Prostate gland (tissue), 2 donors: Measurements from ENCODE around the gene SLC17A2. TPM values are rescaled to one million over a fixed set of nuclear protein-coding genes. Genes with fewer than 3 reads are reported as not detected.

Experiments
- DNase-seq: peaks from one replicate; pipeline ENCODE4 v3.0.0-alpha.2; 2019; ENCODE audit warnings: low spot score
- H3K27ac ChIP-seq, 2 donors: fragments of 200-600 bp; sonication (generic); 2 replicates each; pipeline ENCODE4 v1.5.1; 2017 to 2019
- H3K27me3 ChIP-seq: fragments of 200-600 bp; sonication (generic); replicated peaks from 2 replicates; pipeline ENCODE4 v1.5.1; 2019; ENCODE audit not compliant: insufficient read depth
- H3K36me3 ChIP-seq, 2 donors: fragments of 200-600 bp; sonication (generic); 1 replicate in 1 of 2; 2 replicates in 1 of 2; pipeline versions ENCODE4 v1.5.1 to v1.8.1; 2017 to 2019
- H3K4me1 ChIP-seq: fragments of 200-600 bp; sonication (generic); replicated peaks from 2 replicates; pipeline ENCODE4 v1.5.1; 2019
- H3K4me3 ChIP-seq, 2 donors: fragments of 200-600 bp; sonication (generic); 2 replicates each; pipeline ENCODE4 v1.5.1; 2017 to 2019
- H3K9me3 ChIP-seq: fragments of 200-600 bp; sonication (generic); 2 replicates; pipeline ENCODE4 v1.5.1; 2017
- POLR2A ChIP-seq: fragments of 450-650 bp; IDR thresholded peaks from one replicate; pipeline ENCODE4 v1.6.1; 2016; ENCODE audit warnings: antibody characterized with exemption, mild to moderate bottlenecking
- POLR2AphosphoS5 ChIP-seq: sonication (generic); formaldehyde crosslinking; IDR thresholded peaks from one replicate; pipeline ENCODE4 v1.6.1; 2017; ENCODE audit warnings: antibody characterized with exemption
- WGBS: methylation state at CpG from one replicate; pipeline ENCODE4 v1.1.5; 2018; 5-methylcytosine and 5-hydroxymethylcytosine counted together
- intact Hi-C: fragments of 100-400 bp; cut with DNase I; formaldehyde crosslinking; loops from one replicate; pipeline ENCODE4 v1.14.2; 2022
- total RNA-seq, 2 donors: library from RNA; depleted of rRNA; stranded (reverse); fragments of >200 nt; gene quantifications; one replicate each; pipeline ENCODE4 v1.1.0, GENCODE V29; 2016
- TF ChIP-seq, protein P1 (sequence below), 4 experiments: fragments of 200-600 bp in 2 of 4; fragments of 450-650 bp in 2 of 4; sonication (generic) in 2 of 4; IDR thresholded peaks; 1 replicate in 3 of 4; 2 replicates in 1 of 4; pipeline ENCODE4 v1.5.1; 2016 to 2019; ENCODE audit warnings: antibody characterized with exemption in 4 of 4, mild to moderate bottlenecking in 2 of 4, moderate library complexity in 2 of 4

SLC17A2 gene
- total RNA-seq, 2 donors from 2014 or later, result not detected

DNA sequence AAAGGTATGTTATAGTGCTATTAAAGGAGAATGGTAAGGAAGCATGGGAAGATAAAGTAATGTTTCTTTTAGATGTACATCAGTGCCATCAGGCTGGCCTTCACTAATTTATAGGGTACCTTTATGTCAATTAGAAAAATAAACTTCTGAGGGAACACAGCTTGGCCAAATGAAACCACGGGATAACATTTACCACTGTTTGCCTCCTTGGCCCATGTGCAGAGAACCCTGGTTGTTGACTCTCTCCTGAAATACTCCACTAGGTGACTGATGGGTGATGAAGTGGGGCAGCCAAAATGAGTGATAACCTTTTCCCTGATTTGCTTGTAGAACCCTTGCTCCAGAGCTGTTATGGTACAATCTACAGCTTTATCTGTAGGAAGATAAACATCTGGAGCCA is 41.6 kb upstream of the SLC17A2 start:
- no peak overlapping the region for H3K4me3 ChIP-seq
- peaks cover 3% of the 10 kb centered on the region for H3K4me1 ChIP-seq
- no peaks in the 10 kb centered on the region for H3K36me3 ChIP-seq
- H3K9me3 ChIP-seq, result no peaks in the 10 kb centered on the region
- intact Hi-C loops, result no loop called here
- WGBS, result 22% methylated on average over 1 of the region's 1 CpG
- H3K27me3 ChIP-seq, result no peaks in the 10 kb centered on the region
- H3K27ac ChIP-seq, result peak overlapping the region; percentile 55 to 58
- TF ChIP-seq POLR2AphosphoS5, result peak; percentile 80
- TF ChIP-seq, protein P1, sequence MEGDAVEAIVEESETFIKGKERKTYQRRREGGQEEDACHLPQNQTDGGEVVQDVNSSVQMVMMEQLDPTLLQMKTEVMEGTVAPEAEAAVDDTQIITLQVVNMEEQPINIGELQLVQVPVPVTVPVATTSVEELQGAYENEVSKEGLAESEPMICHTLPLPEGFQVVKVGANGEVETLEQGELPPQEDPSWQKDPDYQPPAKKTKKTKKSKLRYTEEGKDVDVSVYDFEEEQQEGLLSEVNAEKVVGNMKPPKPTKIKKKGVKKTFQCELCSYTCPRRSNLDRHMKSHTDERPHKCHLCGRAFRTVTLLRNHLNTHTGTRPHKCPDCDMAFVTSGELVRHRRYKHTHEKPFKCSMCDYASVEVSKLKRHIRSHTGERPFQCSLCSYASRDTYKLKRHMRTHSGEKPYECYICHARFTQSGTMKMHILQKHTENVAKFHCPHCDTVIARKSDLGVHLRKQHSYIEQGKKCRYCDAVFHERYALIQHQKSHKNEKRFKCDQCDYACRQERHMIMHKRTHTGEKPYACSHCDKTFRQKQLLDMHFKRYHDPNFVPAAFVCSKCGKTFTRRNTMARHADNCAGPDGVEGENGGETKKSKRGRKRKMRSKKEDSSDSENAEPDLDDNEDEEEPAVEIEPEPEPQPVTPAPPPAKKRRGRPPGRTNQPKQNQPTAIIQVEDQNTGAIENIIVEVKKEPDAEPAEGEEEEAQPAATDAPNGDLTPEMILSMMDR (IDR thresholded peaks at IDR 0.05), result peak in 1 of 4 experiments; percentile 3
- TF ChIP-seq POLR2A, result no peak
- DNase-seq, result peak; percentile 64

GRCh38 chr6:25971187-25971821 is 40.8 kb upstream of the SLC17A2 start:
- H3K36me3 ChIP-seq, result no peaks in the 10 kb centered on the region
- no peaks in the 10 kb centered on the region for H3K27me3 ChIP-seq
- no peaks in the 10 kb centered on the region for H3K9me3 ChIP-seq
- no peak for DNase-seq
- H3K27ac ChIP-seq, result peak overlapping the region; percentile 55 to 58
- no peak overlapping the region for H3K4me3 ChIP-seq
- WGBS, result 89% methylated on average over 1 of the region's 1 CpG
- intact Hi-C loops, result no loop called here
- H3K4me1 ChIP-seq, result peaks cover 3% of the 10 kb centered on the region
- TF ChIP-seq POLR2A (no peak), POLR2AphosphoS5 (peak; percentile 47)
- TF ChIP-seq, protein P1 (IDR thresholded peaks at IDR 0.05), result peak in 1 of 4 experiments; percentile 5

DNA sequence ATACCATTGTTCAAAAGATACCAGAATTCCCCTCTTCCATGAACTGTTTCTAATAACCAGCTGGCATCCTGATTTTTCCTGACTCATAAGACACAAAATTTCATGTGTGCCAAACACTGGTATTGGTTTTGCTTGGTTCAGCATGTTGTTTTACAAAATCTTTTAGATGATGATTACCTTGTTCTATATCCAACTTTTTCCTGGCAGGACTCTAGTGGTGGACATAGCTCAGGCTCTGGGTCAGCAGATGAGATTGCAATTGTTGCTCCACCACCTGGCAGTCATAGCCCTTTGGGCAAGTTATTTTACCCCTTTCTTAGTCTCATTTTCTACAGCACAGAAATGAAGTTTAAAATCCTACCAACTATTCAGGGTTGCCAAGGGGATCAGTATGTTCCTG is 38.3 kb upstream of the SLC17A2 start:
- Histone ChIP-seq H3K27me3 (no peaks in the 10 kb centered on the region), H3K9me3 (no peaks in the 10 kb centered on the region), H3K36me3 (no peaks in the 10 kb centered on the region), H3K4me3 (no peak overlapping the region), H3K4me1 (peaks cover 3% of the 10 kb centered on the region), H3K27ac (no peak overlapping the region)
- intact Hi-C loops, result no loop called here
- no peak for DNase-seq
- TF ChIP-seq, protein P1 (IDR thresholded peaks at IDR 0.05), result no peak
- no peak for TF ChIP-seq POLR2AphosphoS5
- no peak for TF ChIP-seq POLR2A

- Histone ChIP-seq H3K4me3 (no peak overlapping the region), H3K36me3 (no peaks in the 10 kb centered on the region), H3K27me3 (no peaks in the 10 kb centered on the region), H3K4me1 (peaks cover 3% of the 10 kb centered on the region), H3K9me3 (no peaks in the 10 kb centered on the region), H3K27ac (no peak overlapping the region)
- intact Hi-C loops, result no loop called here
- DNase-seq, result no peak
- TF ChIP-seq, protein P1 (IDR thresholded peaks at IDR 0.05), result no peak
- TF ChIP-seq POLR2AphosphoS5, result no peak
- no peak for TF ChIP-seq POLR2A
- 89% methylated on average over 9 of the region's 9 CpGs for WGBS
Observed at GRCh38 chr6:25966711-25967110, 36.2 kb upstream of the SLC17A2 start.

DNA sequence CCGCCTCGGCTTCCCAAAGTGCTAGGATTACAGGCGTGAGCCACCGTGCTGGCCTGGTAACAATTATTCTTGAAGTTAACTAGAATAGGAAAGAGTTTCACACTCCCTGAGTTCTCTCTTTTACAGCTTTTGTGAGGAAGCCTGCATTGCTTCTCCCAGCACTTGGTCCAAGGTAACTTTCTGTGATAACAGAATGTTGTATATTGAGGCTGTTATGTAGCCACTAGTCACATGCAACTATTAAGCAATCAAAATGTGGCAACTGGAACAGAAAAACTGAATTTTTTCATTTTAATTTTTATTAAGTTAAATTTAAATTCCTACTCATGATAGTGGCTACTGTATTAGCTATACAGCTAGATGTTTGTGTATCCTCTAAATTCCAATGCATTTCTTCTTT is 34.6 kb upstream of the SLC17A2 start:
- no peak overlapping the region for H3K4me3 ChIP-seq
- no peak for DNase-seq
- no peaks in the 10 kb centered on the region for H3K9me3 ChIP-seq
- intact Hi-C loops, result no loop called here
- 93% methylated on average over 4 of the region's 4 CpGs for WGBS
- no peaks in the 10 kb centered on the region for H3K27me3 ChIP-seq
- H3K36me3 ChIP-seq, result no peaks in the 10 kb centered on the region
- H3K4me1 ChIP-seq, result no peaks in the 10 kb centered on the region
- no peak overlapping the region for H3K27ac ChIP-seq
- TF ChIP-seq, protein P1 (IDR thresholded peaks at IDR 0.05), result no peak
- TF ChIP-seq POLR2AphosphoS5 (no peak), POLR2A (no peak)
